ENCODE results near the gene LCTL.

LCTL gene

DNA sequence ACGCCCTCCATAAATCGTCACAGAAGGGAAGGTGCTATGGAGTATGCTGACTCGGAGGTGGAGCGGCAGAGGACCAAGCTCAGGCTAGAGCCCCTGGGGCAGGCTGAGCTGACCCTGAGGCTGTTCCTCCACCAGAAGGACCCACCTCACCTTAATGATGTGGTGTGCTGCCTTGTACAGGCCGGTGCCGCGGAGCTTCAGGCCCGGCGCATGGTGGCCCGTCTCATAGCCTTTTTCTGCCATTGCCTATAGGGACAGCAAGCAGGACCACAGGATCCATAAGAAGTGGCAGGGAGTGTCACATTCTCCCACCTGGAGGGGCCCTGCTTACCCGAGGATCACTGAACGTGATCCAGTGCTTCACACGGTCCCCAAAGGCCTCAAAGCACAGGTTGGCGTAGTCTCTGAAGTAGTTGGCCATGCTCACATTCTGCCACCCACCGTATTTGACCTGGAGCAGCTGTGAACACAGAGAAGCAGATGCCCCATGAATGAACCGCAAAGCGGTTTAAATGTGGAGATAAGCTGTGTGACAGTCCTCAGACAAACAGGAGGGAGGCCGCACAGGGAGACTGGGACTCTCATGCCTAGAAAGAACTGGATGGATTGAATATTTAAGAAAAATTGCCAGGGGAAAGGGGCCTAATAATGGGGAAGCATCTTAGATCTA, 4.8 kb downstream of the LCTL start:
- no peak overlapping the region for H3K27ac ChIP-seq (ENCODE audit: low read depth, low read length, poor library complexity, severe bottlenecking)
- H2AFZ ChIP-seq (ENCODE audit: low read length) = no peak overlapping the region
- no peaks in the 10 kb centered on the region for H3K36me3 ChIP-seq (ENCODE audit: insufficient read depth, low read length)
- no peaks in the 10 kb centered on the region for H3K4me1 ChIP-seq (ENCODE audit: insufficient read depth, low read length, severe bottlenecking)
- no peak for TF ChIP-seq EZH2 (IDR thresholded peaks at IDR 0.05; ENCODE audit: borderline replicate concordance, low read length)
- TF ChIP-seq, protein P1, sequence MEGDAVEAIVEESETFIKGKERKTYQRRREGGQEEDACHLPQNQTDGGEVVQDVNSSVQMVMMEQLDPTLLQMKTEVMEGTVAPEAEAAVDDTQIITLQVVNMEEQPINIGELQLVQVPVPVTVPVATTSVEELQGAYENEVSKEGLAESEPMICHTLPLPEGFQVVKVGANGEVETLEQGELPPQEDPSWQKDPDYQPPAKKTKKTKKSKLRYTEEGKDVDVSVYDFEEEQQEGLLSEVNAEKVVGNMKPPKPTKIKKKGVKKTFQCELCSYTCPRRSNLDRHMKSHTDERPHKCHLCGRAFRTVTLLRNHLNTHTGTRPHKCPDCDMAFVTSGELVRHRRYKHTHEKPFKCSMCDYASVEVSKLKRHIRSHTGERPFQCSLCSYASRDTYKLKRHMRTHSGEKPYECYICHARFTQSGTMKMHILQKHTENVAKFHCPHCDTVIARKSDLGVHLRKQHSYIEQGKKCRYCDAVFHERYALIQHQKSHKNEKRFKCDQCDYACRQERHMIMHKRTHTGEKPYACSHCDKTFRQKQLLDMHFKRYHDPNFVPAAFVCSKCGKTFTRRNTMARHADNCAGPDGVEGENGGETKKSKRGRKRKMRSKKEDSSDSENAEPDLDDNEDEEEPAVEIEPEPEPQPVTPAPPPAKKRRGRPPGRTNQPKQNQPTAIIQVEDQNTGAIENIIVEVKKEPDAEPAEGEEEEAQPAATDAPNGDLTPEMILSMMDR (IDR thresholded peaks at IDR 0.05; ENCODE audit: low read length) = no peak
- H4K20me1 ChIP-seq (ENCODE audit: insufficient read depth, low read length) = no peaks in the 10 kb centered on the region
- no peaks in the 10 kb centered on the region for H3K79me2 ChIP-seq (ENCODE audit: insufficient read depth, low read length)
- H3K4me2 ChIP-seq (ENCODE audit: low read length) = no peak overlapping the region
- no peak overlapping the region for H3K4me3 ChIP-seq (ENCODE audit: low read depth, low read length, poor library complexity, severe bottlenecking)
- H3K9ac ChIP-seq (ENCODE audit: low read length) = no peak overlapping the region
- H3K9me2 ChIP-seq (ENCODE audit: low read depth, low read length) = no peaks in the 10 kb centered on the region
- H3K9me3 ChIP-seq (ENCODE audit: low read length) = no peaks in the 10 kb centered on the region
- H3K27me3 ChIP-seq (ENCODE audit: insufficient read depth, low read length) = no peaks in the 10 kb centered on the region; the same call in 1 of the 2 replicates
- no peaks in the 10 kb centered on the region for H3F3A ChIP-seq (ENCODE audit: insufficient read depth, low read length)

DNA sequence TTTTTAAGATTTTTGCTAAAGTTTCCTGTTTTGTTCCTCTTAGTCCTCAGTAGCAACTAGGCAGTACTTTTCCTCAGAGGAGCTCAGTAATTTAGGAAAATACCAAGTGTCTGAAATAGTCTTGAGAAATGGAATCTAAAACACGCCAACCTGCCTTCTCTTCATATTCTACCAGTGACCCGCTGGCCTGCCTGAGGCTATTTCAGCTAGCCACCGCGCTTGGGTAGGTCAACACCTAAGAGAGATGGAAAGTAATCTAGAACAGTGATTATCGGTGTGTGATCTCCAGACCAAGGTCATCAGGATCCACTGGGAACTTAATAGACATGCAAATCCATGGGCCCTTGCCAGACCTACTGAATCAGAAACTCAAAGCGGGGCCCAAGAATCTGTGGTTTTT, 7.5 kb downstream of the LCTL start:
- H3K27me3 ChIP-seq (ENCODE audit: insufficient read depth, low read length) = no peaks in the 10 kb centered on the region

DNA sequence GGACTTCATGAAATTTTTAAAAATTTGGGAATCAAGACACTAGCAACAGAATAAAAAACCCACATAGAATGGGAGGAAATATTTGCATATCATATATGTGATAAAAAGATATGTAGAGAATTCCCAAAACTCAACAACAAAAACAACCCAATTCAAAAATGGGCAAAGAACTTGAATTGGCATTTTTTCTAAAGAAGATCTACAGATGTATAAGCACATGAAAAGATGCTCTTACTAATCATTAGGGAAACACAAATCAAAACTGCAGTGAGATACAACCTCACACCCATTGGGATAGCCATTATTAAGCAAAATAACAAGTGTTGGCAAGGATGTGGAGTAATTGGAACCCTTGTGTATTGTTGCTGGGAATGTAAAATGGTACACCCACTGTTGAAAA, 10.1 kb downstream of the LCTL start:
- Histone ChIP-seq H3K9me3 (ENCODE audit: low read length) (peaks cover 4% of the 10 kb centered on the region; the same call in 1 of the 2 replicates), H3K27me3 (ENCODE audit: insufficient read depth, low read length) (no peaks in the 10 kb centered on the region), H3K79me2 (ENCODE audit: insufficient read depth, low read length) (no peaks in the 10 kb centered on the region), H3K4me3 (ENCODE audit: low read depth, low read length, poor library complexity, severe bottlenecking) (no peak overlapping the region), H2AFZ (ENCODE audit: low read length) (no peak overlapping the region), H3K27ac (ENCODE audit: low read depth, low read length, poor library complexity, severe bottlenecking) (no peak overlapping the region), H3K4me2 (ENCODE audit: low read length) (no peak overlapping the region), H3F3A (ENCODE audit: insufficient read depth, low read length) (no peaks in the 10 kb centered on the region), H4K20me1 (ENCODE audit: insufficient read depth, low read length) (no peaks in the 10 kb centered on the region), H3K9ac (ENCODE audit: low read length) (no peak overlapping the region), H3K4me1 (ENCODE audit: insufficient read depth, low read length, severe bottlenecking) (no peaks in the 10 kb centered on the region), H3K36me3 (ENCODE audit: insufficient read depth, low read length) (0 out of 2 replicates have a peak, but pooled peaks cover 12% of the 10 kb centered on the region), H3K9me2 (ENCODE audit: low read depth, low read length) (no peaks in the 10 kb centered on the region)
- TF ChIP-seq EZH2 (IDR thresholded peaks at IDR 0.05; ENCODE audit: borderline replicate concordance, low read length) = no peak

More for the DNA sequence above, 7.5 kb downstream of the LCTL start:
- Histone ChIP-seq H3K9me2 (ENCODE audit: low read depth, low read length) (no peaks in the 10 kb centered on the region), H3K9ac (ENCODE audit: low read length) (no peak overlapping the region), H2AFZ (ENCODE audit: low read length) (no peak overlapping the region), H3K36me3 (ENCODE audit: insufficient read depth, low read length) (0 out of 2 replicates have a peak, but pooled peaks cover 3% of the 10 kb centered on the region), H3K4me3 (ENCODE audit: low read depth, low read length, poor library complexity, severe bottlenecking) (no peak overlapping the region), H3K9me3 (ENCODE audit: low read length) (peaks cover 4% of the 10 kb centered on the region; the same call in 1 of the 2 replicates), H3K4me1 (ENCODE audit: insufficient read depth, low read length, severe bottlenecking) (no peaks in the 10 kb centered on the region), H3F3A (ENCODE audit: insufficient read depth, low read length) (no peaks in the 10 kb centered on the region), H3K79me2 (ENCODE audit: insufficient read depth, low read length) (no peaks in the 10 kb centered on the region), H4K20me1 (ENCODE audit: insufficient read depth, low read length) (no peaks in the 10 kb centered on the region), H3K27ac (ENCODE audit: low read depth, low read length, poor library complexity, severe bottlenecking) (no peak overlapping the region), H3K4me2 (ENCODE audit: low read length) (no peak overlapping the region)
- TF ChIP-seq, protein P1 (IDR thresholded peaks at IDR 0.05; ENCODE audit: low read length) = no peak
- TF ChIP-seq EZH2 (IDR thresholded peaks at IDR 0.05; ENCODE audit: borderline replicate concordance, low read length) = no peak

DNA sequence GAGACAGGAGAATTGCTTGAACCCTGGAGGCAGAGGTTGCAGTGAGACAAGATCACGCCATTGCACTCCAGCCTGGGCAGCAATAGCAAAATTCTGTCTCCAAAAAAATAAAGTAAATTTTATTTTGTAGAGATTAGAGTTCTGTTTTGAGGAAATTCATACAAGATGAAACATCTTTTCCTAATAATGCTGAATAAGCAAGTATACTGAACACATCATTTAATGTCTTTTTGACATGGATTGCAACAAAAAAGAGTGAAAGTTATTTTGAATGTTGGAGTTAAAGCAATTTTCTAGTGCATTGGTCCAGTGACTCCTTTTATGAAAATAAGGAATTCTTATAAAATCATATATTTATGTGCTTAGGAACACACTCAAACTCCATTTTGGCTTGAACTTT, 20.5 kb downstream of the LCTL start:
- Histone ChIP-seq H4K20me1 (ENCODE audit: insufficient read depth, low read length) (no peaks in the 10 kb centered on the region), H3K4me2 (ENCODE audit: low read length) (no peak overlapping the region), H2AFZ (ENCODE audit: low read length) (no peak overlapping the region), H3F3A (ENCODE audit: insufficient read depth, low read length) (no peaks in the 10 kb centered on the region), H3K9me3 (ENCODE audit: low read length) (no peaks in the 10 kb centered on the region), H3K4me3 (ENCODE audit: low read depth, low read length, poor library complexity, severe bottlenecking) (no peak overlapping the region), H3K9ac (ENCODE audit: low read length) (no peak overlapping the region), H3K4me1 (ENCODE audit: insufficient read depth, low read length, severe bottlenecking) (peaks cover 4% of the 10 kb centered on the region), H3K9me2 (ENCODE audit: low read depth, low read length) (no peaks in the 10 kb centered on the region), H3K36me3 (ENCODE audit: insufficient read depth, low read length) (peaks cover 45% of the 10 kb centered on the region), H3K27me3 (ENCODE audit: insufficient read depth, low read length) (no peaks in the 10 kb centered on the region), H3K79me2 (ENCODE audit: insufficient read depth, low read length) (no peaks in the 10 kb centered on the region), H3K27ac (ENCODE audit: low read depth, low read length, poor library complexity, severe bottlenecking) (no peak overlapping the region)
- TF ChIP-seq EZH2 (IDR thresholded peaks at IDR 0.05; ENCODE audit: borderline replicate concordance, low read length) = no peak
- TF ChIP-seq, protein P1 (IDR thresholded peaks at IDR 0.05; ENCODE audit: low read length) = no peak

Measured in OCI-LY1 (cell line).